IPS-18c (cell line): ENCODE data around the gene STARD13.

Experiments
- H3K4me3 ChIP-seq: 2 replicates; pipeline ENCODE4 v1.7.0; 2013; ENCODE audit warnings: low read depth, mild to moderate bottlenecking, low read length, moderate library complexity; ENCODE audit not compliant: insufficient read depth
- H3K9me3 ChIP-seq: one replicate; pipeline ENCODE4 v1.6.1; 2013; ENCODE audit warnings: mild to moderate bottlenecking, low read length, moderate library complexity; ENCODE audit not compliant: control insufficient read depth, insufficient read depth

The STARD13 gene

GRCh38 chr13:33053397-33054066 lies 232.0 kb downstream of the STARD13 start:
- H3K9me3 ChIP-seq, result no peaks in the 10 kb centered on the region

More at GRCh38 chr13:33053397-33054066, 232.0 kb downstream of the STARD13 start:
- H3K4me3 ChIP-seq, result no peak overlapping the region
